Measurements from ENCODE around the gene OVCA2.

DNA sequence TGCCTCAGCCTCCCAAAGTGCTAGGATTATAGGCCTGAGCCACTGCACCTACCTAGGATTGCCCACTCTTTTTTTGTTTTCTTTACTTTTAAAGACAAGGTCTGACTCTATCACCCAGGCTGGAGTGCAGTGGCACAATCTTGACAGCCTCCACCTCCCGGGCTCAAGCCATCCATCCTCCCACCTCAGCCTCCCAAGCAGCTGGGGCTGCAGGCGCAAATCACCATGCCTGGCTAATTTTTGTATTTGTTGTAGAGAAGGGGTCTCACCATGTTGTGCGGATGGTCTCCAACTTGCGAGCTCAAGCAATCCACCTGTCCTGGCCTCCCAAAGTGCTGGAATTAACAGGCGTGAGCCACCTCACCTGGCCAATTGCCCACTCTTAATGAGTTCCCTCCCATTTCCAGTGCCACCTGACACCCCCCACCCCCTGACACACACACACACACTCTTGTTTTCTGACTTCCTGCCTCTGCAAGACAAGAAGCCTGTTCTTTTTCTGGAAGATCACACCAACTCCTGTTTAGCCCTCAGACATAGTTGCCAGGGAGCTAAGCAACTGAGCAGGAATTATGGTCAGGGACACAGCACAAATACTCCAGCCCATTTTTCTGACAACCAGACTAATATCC, 2.6 kb downstream of the OVCA2 start:
- TF ChIP-seq, protein P1, sequence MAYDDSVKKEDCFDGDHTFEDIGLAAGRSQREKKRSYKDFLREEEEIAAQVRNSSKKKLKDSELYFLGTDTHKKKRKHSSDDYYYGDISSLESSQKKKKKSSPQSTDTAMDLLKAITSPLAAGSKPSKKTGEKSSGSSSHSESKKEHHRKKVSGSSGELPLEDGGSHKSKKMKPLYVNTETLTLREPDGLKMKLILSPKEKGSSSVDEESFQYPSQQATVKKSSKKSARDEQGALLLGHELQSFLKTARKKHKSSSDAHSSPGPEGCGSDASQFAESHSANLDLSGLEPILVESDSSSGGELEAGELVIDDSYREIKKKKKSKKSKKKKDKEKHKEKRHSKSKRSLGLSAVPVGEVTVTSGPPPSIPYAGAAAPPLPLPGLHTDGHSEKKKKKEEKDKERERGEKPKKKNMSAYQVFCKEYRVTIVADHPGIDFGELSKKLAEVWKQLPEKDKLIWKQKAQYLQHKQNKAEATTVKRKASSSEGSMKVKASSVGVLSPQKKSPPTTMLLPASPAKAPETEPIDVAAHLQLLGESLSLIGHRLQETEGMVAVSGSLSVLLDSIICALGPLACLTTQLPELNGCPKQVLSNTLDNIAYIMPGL (CRISPR knock-in tag; IDR thresholded peaks at IDR 0.05; ENCODE audit: borderline replicate concordance): no peak
- no peak for TF ChIP-seq ZSCAN20 (CRISPR knock-in tag; IDR thresholded peaks at IDR 0.05)
- TF ChIP-seq, protein P2, sequence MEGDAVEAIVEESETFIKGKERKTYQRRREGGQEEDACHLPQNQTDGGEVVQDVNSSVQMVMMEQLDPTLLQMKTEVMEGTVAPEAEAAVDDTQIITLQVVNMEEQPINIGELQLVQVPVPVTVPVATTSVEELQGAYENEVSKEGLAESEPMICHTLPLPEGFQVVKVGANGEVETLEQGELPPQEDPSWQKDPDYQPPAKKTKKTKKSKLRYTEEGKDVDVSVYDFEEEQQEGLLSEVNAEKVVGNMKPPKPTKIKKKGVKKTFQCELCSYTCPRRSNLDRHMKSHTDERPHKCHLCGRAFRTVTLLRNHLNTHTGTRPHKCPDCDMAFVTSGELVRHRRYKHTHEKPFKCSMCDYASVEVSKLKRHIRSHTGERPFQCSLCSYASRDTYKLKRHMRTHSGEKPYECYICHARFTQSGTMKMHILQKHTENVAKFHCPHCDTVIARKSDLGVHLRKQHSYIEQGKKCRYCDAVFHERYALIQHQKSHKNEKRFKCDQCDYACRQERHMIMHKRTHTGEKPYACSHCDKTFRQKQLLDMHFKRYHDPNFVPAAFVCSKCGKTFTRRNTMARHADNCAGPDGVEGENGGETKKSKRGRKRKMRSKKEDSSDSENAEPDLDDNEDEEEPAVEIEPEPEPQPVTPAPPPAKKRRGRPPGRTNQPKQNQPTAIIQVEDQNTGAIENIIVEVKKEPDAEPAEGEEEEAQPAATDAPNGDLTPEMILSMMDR (IDR thresholded peaks at IDR 0.05): no peak
- TF ChIP-seq, protein P3, sequence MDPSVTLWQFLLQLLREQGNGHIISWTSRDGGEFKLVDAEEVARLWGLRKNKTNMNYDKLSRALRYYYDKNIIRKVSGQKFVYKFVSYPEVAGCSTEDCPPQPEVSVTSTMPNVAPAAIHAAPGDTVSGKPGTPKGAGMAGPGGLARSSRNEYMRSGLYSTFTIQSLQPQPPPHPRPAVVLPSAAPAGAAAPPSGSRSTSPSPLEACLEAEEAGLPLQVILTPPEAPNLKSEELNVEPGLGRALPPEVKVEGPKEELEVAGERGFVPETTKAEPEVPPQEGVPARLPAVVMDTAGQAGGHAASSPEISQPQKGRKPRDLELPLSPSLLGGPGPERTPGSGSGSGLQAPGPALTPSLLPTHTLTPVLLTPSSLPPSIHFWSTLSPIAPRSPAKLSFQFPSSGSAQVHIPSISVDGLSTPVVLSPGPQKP (IDR thresholded peaks at IDR 0.05; ENCODE audit: low read depth, low read length): no peak
- 0 out of 2 replicates have a peak, but pooled peaks have one; percentile 5 for TF ChIP-seq POLR2A (IDR thresholded peaks at IDR 0.05; ENCODE audit: low read length)
- no peak for TF ChIP-seq BHLHE40 (IDR thresholded peaks at IDR 0.05; ENCODE audit: low read depth, low read length)
- TF ChIP-seq, protein P4, sequence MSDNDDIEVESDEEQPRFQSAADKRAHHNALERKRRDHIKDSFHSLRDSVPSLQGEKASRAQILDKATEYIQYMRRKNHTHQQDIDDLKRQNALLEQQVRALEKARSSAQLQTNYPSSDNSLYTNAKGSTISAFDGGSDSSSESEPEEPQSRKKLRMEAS (IDR thresholded peaks at IDR 0.05): no peak
- no peak for TF ChIP-seq CHD2 (IDR thresholded peaks at IDR 0.05; ENCODE audit: low read length, partially characterized antibody)
- no peak for TF ChIP-seq SMC3 (IDR thresholded peaks at IDR 0.05)
- no peak for TF ChIP-seq ZFP36 (IDR thresholded peaks at IDR 0.05; ENCODE audit: borderline replicate concordance, partially characterized antibody)
- no peak for TF ChIP-seq RAD21 (conservative IDR thresholded peaks at IDR 0.05 in 1 of 2, IDR thresholded peaks at IDR 0.05 in 1 of 2)

Measured in A549 (cell line).